IMR-90 (cell line): ENCODE results near the gene LAMB3.

Experiments used
- CTCF ChIP-seq: conservative IDR thresholded peaks from 2 replicates; pipeline ENCODE4 v1.5.1; 2012; ENCODE audit warnings: mild to moderate bottlenecking, low read depth, low read length, improper control_type of control experiment
- RCOR1 ChIP-seq: IDR thresholded peaks from 2 replicates; pipeline ENCODE4 v1.6.1; 2012; ENCODE audit warnings: mild to moderate bottlenecking, low read length, improper control_type of control experiment; ENCODE audit not compliant: insufficient replicate concordance

- TF ChIP-seq CTCF: no peak
- TF ChIP-seq RCOR1: no peak
Measured at GRCh38 chr1:209672705-209673630, 20.7 kb upstream of the LAMB3 start.
